ENCODE measurements around the gene DNER.

DNER gene

GRCh38 chr2:229488232-229488631 is 226.1 kb downstream of the DNER start:
- Histone ChIP-seq H3K36me3 (ENCODE audit: control insufficient read depth, insufficient read depth, low read length) (no peaks in the 10 kb centered on the region), H3K4me1 (ENCODE audit: control insufficient read depth, insufficient read depth, low read length) (peaks cover 20% of the 10 kb centered on the region; the same call in 1 of the 2 replicates), H3K4me3 (ENCODE audit: low read depth, low read length) (no peak overlapping the region), H3K27me3 (ENCODE audit: control insufficient read depth, insufficient read depth, low read length) (no peaks in the 10 kb centered on the region), H3K9me3 (ENCODE audit: control insufficient read depth, insufficient read depth, low read depth, low read length) (peaks cover 7% of the 10 kb centered on the region; the same call in 1 of the 2 replicates), H3K9ac (ENCODE audit: low read length) (no peak overlapping the region), H3K27ac (ENCODE audit: low read depth, low read length) (no peak overlapping the region)

DNA sequence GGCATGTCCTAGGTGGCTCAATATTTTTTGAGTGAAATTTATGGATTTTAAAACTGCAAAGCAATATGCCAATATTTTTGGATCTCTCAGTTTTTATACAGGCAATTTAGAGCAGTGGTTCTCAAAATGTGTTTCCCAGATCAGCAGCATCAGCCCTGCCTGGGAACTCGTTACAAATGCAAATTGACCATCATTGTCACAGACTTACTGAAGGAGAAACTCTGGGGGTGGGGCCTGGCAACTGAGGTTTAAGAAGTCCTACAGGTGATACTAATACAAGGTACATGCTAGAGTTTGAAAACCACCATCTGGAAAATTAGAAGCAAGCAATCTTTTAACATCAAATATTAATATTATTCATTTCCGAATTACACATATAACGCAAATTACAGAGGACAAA is 227.7 kb downstream of the DNER start:
- no peak overlapping the region for H3K9ac ChIP-seq (ENCODE audit: low read length)
- H3K4me1 ChIP-seq (ENCODE audit: control insufficient read depth, insufficient read depth, low read length) = peaks cover 20% of the 10 kb centered on the region; the same call in 1 of the 2 replicates
- H3K4me3 ChIP-seq (ENCODE audit: low read depth, low read length) = no peak overlapping the region
- H3K27me3 ChIP-seq (ENCODE audit: control insufficient read depth, insufficient read depth, low read length) = no peaks in the 10 kb centered on the region
- peaks cover 7% of the 10 kb centered on the region; the same call in 1 of the 2 replicates for H3K9me3 ChIP-seq (ENCODE audit: control insufficient read depth, insufficient read depth, low read depth, low read length)
- H3K27ac ChIP-seq (ENCODE audit: low read depth, low read length) = no peak overlapping the region
- H3K36me3 ChIP-seq (ENCODE audit: control insufficient read depth, insufficient read depth, low read length) = no peaks in the 10 kb centered on the region

GRCh38 chr2:229485857-229486256 is 228.5 kb downstream of the DNER start:
- Histone ChIP-seq H3K27ac (ENCODE audit: low read depth, low read length) (no peak overlapping the region), H3K36me3 (ENCODE audit: control insufficient read depth, insufficient read depth, low read length) (no peaks in the 10 kb centered on the region), H3K4me3 (ENCODE audit: low read depth, low read length) (no peak overlapping the region), H3K27me3 (ENCODE audit: control insufficient read depth, insufficient read depth, low read length) (no peaks in the 10 kb centered on the region), H3K9ac (ENCODE audit: low read length) (no peak overlapping the region), H3K9me3 (ENCODE audit: control insufficient read depth, insufficient read depth, low read depth, low read length) (peaks cover 6% of the 10 kb centered on the region; the same call in 1 of the 2 replicates), H3K4me1 (ENCODE audit: control insufficient read depth, insufficient read depth, low read length) (peaks cover 20% of the 10 kb centered on the region; the same call in 1 of the 2 replicates)

GRCh38 chr2:229477269-229477755 is 237.0 kb downstream of the DNER start:
- no peaks in the 10 kb centered on the region for H3K9me3 ChIP-seq (ENCODE audit: control insufficient read depth, insufficient read depth, low read depth, low read length)
- no peaks in the 10 kb centered on the region for H3K36me3 ChIP-seq (ENCODE audit: control insufficient read depth, insufficient read depth, low read length)
- H3K27me3 ChIP-seq (ENCODE audit: control insufficient read depth, insufficient read depth, low read length) = no peaks in the 10 kb centered on the region
- no peak overlapping the region for H3K27ac ChIP-seq (ENCODE audit: low read depth, low read length)
- H3K4me3 ChIP-seq (ENCODE audit: low read depth, low read length) = no peak overlapping the region
- no peak overlapping the region for H3K9ac ChIP-seq (ENCODE audit: low read length)
- H3K4me1 ChIP-seq (ENCODE audit: control insufficient read depth, insufficient read depth, low read length) = peaks cover 14% of the 10 kb centered on the region

DNA sequence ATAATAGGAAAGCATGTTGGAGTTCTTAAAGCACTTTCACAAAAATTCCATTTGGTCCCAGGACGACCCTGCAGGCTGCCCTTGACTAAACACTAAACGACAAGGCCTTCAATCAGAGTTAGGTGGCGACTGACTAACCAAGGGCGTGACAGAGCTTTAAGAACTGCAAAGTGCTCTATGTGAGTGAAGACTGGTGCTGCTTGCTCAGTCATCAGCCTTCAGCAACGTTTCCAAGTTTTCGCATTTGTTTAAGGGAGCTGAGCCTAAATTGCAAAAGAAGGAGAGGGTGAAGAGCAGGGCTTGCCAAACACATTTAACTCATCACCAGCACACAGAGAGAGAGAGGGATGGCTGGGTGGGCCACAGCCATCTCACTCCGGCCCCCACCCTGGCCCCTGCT is 238.6 kb downstream of the DNER start:
- Histone ChIP-seq H3K9me3 (ENCODE audit: control insufficient read depth, insufficient read depth, low read depth, low read length) (no peaks in the 10 kb centered on the region), H3K36me3 (ENCODE audit: control insufficient read depth, insufficient read depth, low read length) (no peaks in the 10 kb centered on the region), H3K27ac (ENCODE audit: low read depth, low read length) (no peak overlapping the region), H3K27me3 (ENCODE audit: control insufficient read depth, insufficient read depth, low read length) (no peaks in the 10 kb centered on the region), H3K9ac (ENCODE audit: low read length) (no peak overlapping the region), H3K4me1 (ENCODE audit: control insufficient read depth, insufficient read depth, low read length) (peaks cover 14% of the 10 kb centered on the region), H3K4me3 (ENCODE audit: low read depth, low read length) (no peak overlapping the region)

DNA sequence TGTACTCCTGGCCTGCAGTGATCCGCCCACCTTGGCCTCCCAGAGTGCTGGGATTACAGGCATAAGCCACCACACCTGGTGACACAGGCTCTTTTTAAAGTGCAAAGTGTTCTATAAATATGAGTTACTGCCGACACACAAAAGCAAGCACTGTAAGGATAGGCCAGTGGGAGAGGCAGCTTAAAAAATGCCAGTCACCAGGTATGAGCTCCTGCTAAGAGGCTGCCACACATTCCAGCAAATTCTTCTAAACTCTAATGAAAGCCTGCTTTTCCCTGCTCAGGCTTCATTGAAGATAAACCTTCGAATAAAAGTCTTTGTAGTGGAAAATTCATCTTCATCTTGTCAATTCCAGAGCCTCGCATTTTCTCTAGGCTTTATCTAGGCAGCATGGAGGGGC is 240.2 kb downstream of the DNER start:
- Histone ChIP-seq H3K4me3 (ENCODE audit: low read depth, low read length) (no peak overlapping the region), H3K27ac (ENCODE audit: low read depth, low read length) (no peak overlapping the region), H3K36me3 (ENCODE audit: control insufficient read depth, insufficient read depth, low read length) (no peaks in the 10 kb centered on the region), H3K9me3 (ENCODE audit: control insufficient read depth, insufficient read depth, low read depth, low read length) (no peaks in the 10 kb centered on the region), H3K4me1 (ENCODE audit: control insufficient read depth, insufficient read depth, low read length) (peaks cover 14% of the 10 kb centered on the region), H3K9ac (ENCODE audit: low read length) (no peak overlapping the region), H3K27me3 (ENCODE audit: control insufficient read depth, insufficient read depth, low read length) (no peaks in the 10 kb centered on the region)

GRCh38 chr2:229470781-229471180 is 243.6 kb downstream of the DNER start:
- H3K9me3 ChIP-seq (ENCODE audit: control insufficient read depth, insufficient read depth, low read depth, low read length) = no peaks in the 10 kb centered on the region
- H3K4me1 ChIP-seq (ENCODE audit: control insufficient read depth, insufficient read depth, low read length) = peaks cover 4% of the 10 kb centered on the region; the same call in 1 of the 2 replicates
- H3K4me3 ChIP-seq (ENCODE audit: low read depth, low read length) = no peak overlapping the region
- H3K36me3 ChIP-seq (ENCODE audit: control insufficient read depth, insufficient read depth, low read length) = no peaks in the 10 kb centered on the region
- no peak overlapping the region for H3K9ac ChIP-seq (ENCODE audit: low read length)
- H3K27ac ChIP-seq (ENCODE audit: low read depth, low read length) = no peak overlapping the region
- no peaks in the 10 kb centered on the region for H3K27me3 ChIP-seq (ENCODE audit: control insufficient read depth, insufficient read depth, low read length)

GRCh38 chr2:229467783-229468182 is 246.6 kb downstream of the DNER start:
- no peaks in the 10 kb centered on the region for H3K27me3 ChIP-seq (ENCODE audit: control insufficient read depth, insufficient read depth, low read length)
- H3K36me3 ChIP-seq (ENCODE audit: control insufficient read depth, insufficient read depth, low read length) = no peaks in the 10 kb centered on the region
- H3K9ac ChIP-seq (ENCODE audit: low read length) = no peak overlapping the region
- no peaks in the 10 kb centered on the region for H3K9me3 ChIP-seq (ENCODE audit: control insufficient read depth, insufficient read depth, low read depth, low read length)
- H3K4me3 ChIP-seq (ENCODE audit: low read depth, low read length) = no peak overlapping the region
- no peak overlapping the region for H3K27ac ChIP-seq (ENCODE audit: low read depth, low read length)
- no peaks in the 10 kb centered on the region for H3K4me1 ChIP-seq (ENCODE audit: control insufficient read depth, insufficient read depth, low read length)

DNA sequence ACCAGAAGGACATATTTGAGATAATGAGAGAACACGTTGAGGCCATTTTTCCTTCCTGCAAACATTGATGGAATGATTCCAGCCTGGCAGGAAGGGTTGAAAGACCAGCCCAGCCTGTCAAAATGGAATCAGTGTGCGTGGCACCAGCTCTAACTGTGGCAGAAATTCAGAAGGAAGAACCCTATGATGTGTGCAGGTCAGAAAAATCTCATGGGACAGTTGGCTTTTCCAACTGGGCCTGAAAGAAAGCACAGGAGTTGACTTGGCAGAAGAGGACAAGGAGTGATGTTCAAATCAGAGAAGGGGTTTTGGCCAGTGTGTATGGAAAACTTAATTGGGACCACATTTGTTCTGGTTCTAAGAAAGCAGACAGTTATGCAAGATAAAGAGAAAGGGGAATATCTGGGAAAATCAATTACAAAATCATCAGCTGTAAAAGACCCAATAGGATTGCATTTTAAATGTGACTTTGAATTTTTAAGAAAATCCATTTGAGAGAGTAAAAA is 250.5 kb downstream of the DNER start:
- no peak overlapping the region for H3K27ac ChIP-seq (ENCODE audit: low read depth, low read length)
- H3K4me1 ChIP-seq (ENCODE audit: control insufficient read depth, insufficient read depth, low read length) = no peaks in the 10 kb centered on the region
- no peak overlapping the region for H3K9ac ChIP-seq (ENCODE audit: low read length)
- no peaks in the 10 kb centered on the region for H3K27me3 ChIP-seq (ENCODE audit: control insufficient read depth, insufficient read depth, low read length)
- H3K36me3 ChIP-seq (ENCODE audit: control insufficient read depth, insufficient read depth, low read length) = no peaks in the 10 kb centered on the region
- H3K9me3 ChIP-seq (ENCODE audit: control insufficient read depth, insufficient read depth, low read depth, low read length) = no peaks in the 10 kb centered on the region
- H3K4me3 ChIP-seq (ENCODE audit: low read depth, low read length) = no peak overlapping the region

DNA sequence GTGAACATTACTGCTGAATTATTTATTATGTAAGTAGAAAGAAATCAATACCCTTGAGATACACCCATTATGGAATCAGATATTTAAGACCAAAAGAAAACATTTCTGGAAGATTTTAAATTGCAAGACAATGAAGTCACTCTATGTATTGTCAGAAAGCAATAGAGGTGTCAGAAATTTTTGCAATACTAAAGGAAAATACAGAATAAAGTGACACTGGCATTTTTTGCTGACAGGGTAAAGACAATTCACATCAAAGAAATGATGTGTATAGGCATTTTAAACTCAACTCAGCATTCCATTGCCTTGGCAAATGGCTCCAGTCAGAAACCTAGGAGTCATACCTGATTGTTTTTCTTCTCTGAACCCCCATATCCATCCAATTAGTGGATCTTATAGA is 252.2 kb downstream of the DNER start:
- no peaks in the 10 kb centered on the region for H3K27me3 ChIP-seq (ENCODE audit: control insufficient read depth, insufficient read depth, low read length)
- no peaks in the 10 kb centered on the region for H3K4me1 ChIP-seq (ENCODE audit: control insufficient read depth, insufficient read depth, low read length)
- no peak overlapping the region for H3K27ac ChIP-seq (ENCODE audit: low read depth, low read length)
- no peak overlapping the region for H3K4me3 ChIP-seq (ENCODE audit: low read depth, low read length)
- H3K9ac ChIP-seq (ENCODE audit: low read length) = no peak overlapping the region
- no peaks in the 10 kb centered on the region for H3K36me3 ChIP-seq (ENCODE audit: control insufficient read depth, insufficient read depth, low read length)
- H3K9me3 ChIP-seq (ENCODE audit: control insufficient read depth, insufficient read depth, low read depth, low read length) = no peaks in the 10 kb centered on the region

GRCh38 chr2:229456091-229456490 is 258.3 kb downstream of the DNER start:
- H3K27ac ChIP-seq (ENCODE audit: low read depth, low read length) = no peak overlapping the region
- H3K36me3 ChIP-seq (ENCODE audit: control insufficient read depth, insufficient read depth, low read length) = no peaks in the 10 kb centered on the region
- H3K27me3 ChIP-seq (ENCODE audit: control insufficient read depth, insufficient read depth, low read length) = no peaks in the 10 kb centered on the region
- H3K9ac ChIP-seq (ENCODE audit: low read length) = no peak overlapping the region
- no peak overlapping the region for H3K4me3 ChIP-seq (ENCODE audit: low read depth, low read length)
- no peaks in the 10 kb centered on the region for H3K4me1 ChIP-seq (ENCODE audit: control insufficient read depth, insufficient read depth, low read length)
- H3K9me3 ChIP-seq (ENCODE audit: control insufficient read depth, insufficient read depth, low read depth, low read length) = no peaks in the 10 kb centered on the region
